ENCODE results near the gene ABHD14A.

GRCh38 chr3:51966922-51967383 is 7.9 kb upstream of the ABHD14A start:
- TF ChIP-seq POLR2AphosphoS5 (IDR thresholded peaks at IDR 0.05): no peak
- no peak for TF ChIP-seq POLR2A (IDR thresholded peaks at IDR 0.05)
